Activated CD8-positive, alpha-beta memory T cell treated with anti-CD3 and anti-CD28 coated beads for 4 hours (primary cell): ENCODE measurements around the gene IL21.
"Not testable (repeated sequence)": the region's sequence is repeated elsewhere in the genome, so short reads cannot be mapped to it uniquely, and the experiment has no call there.

Experiments used
- DNase-seq, 2 donors: peaks; one replicate each; pipeline ENCODE4 v3.0.0-alpha.2; 2020; ENCODE audit warnings: low read depth in 2 of 2

Gene IL21

GRCh38 chr4:122577808-122578781 lies 42.8 kb downstream of the IL21 start:
- DNase-seq = peak in 1 of 2 donors; percentile 16

DNA sequence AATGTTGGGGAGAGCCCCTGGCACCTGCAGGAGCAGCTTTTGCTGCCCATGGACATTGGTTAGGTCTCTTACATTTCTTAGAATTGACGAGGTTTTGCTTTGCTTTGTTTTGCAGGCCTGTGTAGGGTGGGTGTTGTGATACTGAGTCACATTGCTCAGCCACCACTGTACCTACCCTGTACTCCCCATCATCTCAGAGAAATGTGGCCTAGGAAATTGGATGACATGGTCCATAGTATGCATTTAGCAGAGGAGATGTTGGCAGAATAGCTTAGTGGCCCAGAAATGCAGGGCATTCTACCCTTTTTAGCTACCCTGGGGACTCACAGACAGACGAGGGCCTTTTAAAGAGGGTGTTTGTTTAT lies 43.7 kb downstream of the IL21 start:
- no peak for DNase-seq

DNA sequence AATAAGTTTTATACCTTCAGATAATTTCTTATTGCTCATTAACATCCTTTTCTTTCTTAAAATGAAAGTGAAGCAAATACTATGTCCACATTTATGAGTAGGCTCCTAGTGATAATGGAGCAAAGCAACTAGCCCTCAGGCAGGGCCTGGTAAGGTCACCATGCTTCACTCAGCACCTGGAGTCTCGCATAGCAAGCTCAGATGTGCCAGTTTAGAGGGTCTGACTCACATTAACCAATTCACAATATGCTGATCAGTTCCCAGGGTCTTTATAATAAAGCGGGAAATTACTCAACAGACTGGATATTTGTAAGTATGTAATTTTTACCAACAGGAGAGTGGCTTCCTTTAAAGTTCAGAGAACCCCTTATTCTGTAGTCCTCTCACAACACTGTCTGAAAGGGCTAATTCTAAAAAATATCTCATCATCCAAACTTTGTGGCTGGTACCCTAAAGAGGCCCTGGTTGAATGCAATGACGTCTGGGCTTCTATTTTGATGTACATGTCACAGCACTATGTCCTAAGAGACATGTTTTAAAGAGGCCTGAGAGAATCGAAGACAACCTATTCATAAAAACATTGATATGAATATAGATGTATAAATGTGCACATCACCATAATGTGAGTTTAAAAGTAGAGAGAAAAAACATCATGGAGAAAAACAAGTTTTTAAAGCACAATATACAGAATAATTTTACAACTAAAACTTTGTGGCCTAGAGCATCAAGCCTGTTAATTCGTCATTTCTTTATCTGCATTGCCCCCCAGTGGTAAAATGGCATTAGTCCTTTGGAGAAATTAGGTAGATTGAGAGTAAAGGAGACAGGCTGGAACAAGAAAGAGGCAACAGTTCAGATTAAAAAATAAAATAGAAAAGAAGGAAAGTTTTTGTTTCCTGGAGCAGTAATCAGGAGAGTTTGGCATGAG lies 44.3 kb downstream of the IL21 start:
- DNase-seq = no peak

- not testable (repeated sequence) for DNase-seq
Observed at GRCh38 chr4:122574347-122574746, 46.5 kb downstream of the IL21 start.

- DNase-seq = no peak
Observed at GRCh38 chr4:122562449-122562848, 58.4 kb downstream of the IL21 start.
